Activated CD8-positive, alpha-beta memory T cell treated with anti-CD3 and anti-CD28 coated beads for 1 hour (primary cell): ENCODE data around the gene AOPEP.

ENCODE experiments used
- DNase-seq, 2 donors: peaks; one replicate each; pipeline ENCODE4 v3.0.0-alpha.2; 2020; ENCODE audit warnings: low read depth in 1 of 2; ENCODE audit errors: extremely low read depth in 1 of 2

Gene AOPEP

GRCh38 chr9:94786586-94786985 lies 60.1 kb downstream of the AOPEP start:
- no peak for DNase-seq

GRCh38 chr9:94787266-94787665 lies 60.8 kb downstream of the AOPEP start:
- DNase-seq: no peak

DNA sequence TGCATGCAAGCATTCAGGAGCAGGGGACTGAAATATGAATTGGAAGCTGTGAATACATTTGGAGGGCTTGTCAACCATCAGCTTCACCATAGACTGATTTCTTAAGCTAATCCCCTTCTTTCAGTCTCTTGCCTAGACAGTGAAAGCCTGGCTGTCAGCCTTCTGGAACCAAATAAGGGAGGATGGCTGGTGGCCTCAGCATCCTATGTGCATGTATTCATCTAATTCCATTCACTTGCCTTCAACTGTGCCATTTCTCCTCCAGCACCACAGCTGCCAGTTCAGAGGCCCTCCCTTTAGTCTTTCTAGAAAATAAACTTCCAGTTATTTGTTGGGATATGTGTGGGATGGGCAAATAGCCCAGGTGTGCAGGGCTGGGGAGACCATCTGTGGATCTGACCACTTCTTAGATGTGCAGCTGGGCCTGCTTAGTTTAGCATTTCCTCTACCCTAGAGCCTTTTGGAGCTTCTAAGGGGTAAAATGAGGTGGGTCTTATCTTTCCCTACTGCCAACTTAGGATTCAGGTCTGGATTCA lies 62.1 kb downstream of the AOPEP start:
- no peak for DNase-seq

- DNase-seq: no peak
Measured at GRCh38 chr9:94791435-94791834, 64.9 kb downstream of the AOPEP start.

DNA sequence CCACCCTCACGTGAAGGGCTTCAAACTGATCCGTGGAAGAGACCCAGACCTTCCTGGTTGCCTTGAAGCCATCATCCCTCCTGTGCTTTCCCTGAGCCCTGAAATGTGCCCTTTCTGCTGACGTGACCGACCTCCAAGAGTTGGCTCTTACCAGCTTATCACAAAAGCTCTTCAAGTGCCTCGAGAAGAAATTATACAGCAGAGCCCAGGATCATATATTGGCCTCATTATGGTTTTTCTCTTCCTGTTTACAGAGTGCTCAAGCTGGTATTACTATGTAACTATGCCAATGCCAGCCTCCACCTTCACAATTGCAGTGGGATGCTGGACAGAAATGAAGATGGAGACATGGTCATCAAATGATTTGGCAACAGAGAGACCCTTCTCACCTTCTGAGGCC lies 66.0 kb downstream of the AOPEP start:
- DNase-seq: no peak

DNA sequence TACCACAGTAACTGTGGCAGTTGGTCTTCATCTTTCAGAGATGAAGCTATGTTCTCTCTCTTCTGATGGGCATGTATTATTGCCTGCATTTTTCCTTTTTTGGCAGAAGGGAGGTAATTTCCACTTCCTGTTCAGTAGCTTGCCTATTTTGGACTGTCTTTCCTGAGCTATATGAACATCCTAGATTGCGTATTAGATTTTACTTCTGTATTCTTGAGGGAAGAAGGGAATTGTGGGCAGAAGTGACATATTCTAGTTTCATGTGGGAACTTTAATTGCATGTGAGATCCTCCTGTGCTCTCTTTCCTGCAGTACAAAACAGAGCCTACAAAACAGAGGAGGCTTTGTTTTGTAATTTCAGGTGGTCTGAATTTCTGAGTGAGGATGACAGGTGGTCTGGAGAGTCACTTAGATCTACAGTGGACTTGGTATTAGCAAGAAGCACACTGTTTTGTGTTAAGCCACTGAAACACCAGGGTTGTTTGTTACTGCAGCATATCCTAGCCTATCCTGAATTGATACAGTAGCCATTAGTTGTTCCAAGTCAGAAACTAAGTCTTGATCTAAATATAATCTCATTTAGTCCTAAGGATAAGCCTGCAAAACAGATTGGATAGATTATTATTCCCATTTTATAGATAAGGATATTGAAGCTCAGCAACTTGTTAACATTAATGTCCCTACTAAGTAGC lies 68.1 kb downstream of the AOPEP start:
- DNase-seq: no peak

DNA sequence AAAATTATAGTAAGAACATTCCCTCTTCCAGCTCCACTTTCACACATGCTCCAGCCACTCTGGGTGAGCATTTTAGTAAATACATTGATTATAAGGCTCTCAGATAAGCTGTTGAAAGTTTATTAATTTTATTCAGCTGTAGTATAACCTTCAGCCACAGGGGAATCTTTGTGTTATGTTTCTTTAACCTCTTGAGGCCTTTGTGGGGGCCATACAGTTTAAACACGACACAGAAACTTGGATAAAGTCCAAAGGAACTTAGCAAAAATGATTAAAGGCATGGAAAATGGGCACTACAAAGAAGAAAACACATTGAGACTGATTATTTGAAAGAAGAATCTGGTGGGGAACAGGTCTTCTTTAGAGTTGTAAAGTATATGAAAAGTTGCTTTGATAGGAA lies 70.2 kb downstream of the AOPEP start:
- no peak for DNase-seq

DNA sequence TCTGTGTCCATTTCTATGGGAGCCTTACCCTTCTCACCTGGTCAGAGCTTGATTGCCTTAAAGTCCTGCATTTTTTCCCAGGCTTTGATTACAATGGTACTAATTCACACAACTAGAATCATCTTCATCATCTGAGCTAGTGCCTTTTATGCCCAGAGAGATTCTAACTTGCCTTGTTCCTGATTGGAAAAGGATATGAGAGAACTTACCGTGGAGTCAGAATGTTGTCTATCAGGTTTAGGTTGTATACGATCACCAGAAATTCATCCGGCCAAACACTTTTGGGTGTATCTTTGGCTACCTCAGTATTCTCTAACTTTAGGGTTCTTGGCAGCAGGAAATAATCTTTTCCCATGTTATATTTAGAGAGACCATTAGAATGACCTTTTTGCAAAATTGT lies 71.7 kb downstream of the AOPEP start:
- no peak for DNase-seq

DNA sequence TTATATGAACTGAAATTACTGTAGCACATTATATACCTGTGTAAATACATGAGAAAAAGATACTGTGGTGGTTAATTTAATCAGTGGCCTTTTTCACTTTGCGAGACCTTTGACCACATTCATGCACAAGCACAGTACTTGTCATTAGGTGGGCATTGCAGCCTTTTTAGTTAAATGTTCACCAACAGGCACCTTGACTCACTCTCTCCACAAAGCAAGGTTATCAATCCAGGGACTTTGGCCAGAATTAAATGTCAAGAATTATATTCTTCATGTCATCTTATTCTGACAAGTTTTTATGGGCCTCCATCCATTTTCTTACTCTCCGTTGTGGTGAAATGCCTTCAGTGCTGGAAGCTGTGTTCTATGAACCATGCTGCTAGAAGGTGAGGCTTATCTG lies 72.2 kb downstream of the AOPEP start:
- no peak for DNase-seq

DNA sequence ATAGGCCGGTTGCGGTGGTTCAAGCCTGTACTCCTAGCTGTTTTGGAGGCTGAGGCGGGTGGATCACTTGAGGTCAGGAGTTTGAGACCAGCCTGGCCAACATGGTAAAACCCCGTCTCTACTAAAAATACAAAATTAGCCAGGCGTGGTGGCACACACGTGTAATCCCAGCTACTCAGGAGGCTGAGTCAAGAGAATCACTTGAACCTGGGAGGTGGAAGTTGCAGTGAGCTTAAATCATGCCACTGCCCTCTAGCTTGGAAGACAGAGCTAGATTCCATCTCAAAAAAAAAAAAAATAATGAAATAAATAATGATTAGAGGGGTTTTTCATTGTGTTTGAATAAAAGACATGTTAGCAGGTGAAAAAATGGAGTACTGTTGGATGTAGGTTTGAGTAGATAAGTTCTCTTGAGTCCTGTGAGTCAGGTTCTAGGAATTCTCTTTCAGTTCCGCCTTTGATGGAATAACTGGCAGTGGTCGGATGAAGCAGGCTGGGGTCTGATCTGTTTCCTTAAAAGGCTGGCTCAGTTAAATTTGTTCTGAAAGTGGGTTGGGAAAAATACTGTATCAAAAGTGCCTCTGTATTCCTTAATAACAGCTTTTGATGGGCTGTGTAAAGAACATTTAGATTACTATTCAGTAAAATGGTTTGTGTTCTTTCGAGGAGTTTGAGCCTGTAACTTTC lies 73.2 kb downstream of the AOPEP start:
- no peak for DNase-seq

DNA sequence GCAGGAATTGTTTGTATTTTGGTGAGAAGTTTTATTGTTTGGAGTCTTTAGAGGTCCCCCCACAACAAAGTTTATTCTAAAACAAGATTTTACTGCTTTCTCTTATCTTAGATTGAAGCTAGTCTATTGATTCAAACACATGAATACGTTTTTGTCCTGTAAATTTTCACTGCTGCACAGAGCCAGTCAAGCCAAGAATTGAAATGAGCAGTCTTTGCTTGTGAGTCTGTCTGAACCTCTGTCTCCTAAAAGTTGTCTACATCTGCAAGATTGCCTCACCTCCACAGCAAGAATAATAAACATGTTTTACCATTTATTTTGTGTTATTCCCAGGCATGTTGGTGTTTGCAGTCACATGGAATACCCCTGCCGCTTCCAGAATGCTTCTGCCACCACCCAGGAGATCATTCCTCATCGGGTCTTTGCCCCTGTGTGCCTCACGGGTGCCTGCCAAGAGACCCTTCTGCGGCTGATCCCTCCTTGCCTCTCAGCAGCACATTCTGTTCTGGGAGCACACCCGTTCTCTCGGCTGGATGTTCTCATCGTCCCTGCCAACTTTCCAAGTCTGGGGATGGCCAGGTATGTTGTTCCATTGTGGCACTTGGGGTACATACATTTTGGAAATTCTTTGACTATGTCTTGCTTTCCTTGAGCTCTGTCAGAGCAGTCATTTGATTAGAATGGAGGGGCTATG lies 74.1 kb downstream of the AOPEP start:
- DNase-seq: no peak

DNA sequence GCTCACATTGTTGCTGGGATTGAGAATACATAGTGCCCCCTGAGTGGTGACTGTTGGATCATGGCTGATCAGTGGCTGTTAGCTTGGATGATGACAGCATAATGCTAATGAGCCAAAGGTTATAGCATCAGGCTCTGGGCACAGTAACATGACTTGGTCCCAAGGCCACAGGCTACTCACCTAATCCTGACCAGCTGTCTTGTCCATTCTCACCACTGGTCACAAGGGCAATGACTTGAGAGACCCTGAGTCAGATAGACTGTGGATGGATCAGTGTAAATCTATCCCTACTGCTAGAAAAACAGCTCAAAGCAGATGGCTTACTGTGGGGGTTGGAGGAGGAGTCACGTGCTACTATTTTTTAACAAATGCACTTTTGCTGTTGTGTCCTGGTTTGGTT lies 74.7 kb downstream of the AOPEP start:
- DNase-seq: no peak

- no peak for DNase-seq
Measured at GRCh38 chr9:94801681-94802080, 75.2 kb downstream of the AOPEP start.

GRCh38 chr9:94802251-94802650 lies 75.8 kb downstream of the AOPEP start:
- DNase-seq: no peak

DNA sequence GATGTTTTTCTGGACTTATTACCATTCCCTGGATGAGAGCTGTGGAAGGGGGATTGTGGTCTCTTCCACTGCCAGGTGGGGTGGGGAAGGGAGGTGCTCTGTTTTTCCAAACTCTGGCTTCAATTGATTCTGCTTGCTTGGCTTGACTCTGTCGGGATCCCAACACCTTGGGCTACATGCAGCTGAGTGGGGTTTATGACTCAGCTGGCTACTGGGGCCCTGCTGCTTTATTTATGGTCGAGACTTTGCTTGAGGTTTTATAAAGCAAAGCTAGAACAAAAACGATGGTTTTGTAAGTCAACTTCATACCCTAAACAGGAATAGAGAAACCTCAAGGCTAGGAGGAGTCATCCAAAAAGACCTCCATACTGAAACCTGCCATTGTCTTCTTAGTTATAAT lies 76.3 kb downstream of the AOPEP start:
- DNase-seq: no peak

GRCh38 chr9:94804316-94804715 lies 77.8 kb downstream of the AOPEP start:
- no peak for DNase-seq

DNA sequence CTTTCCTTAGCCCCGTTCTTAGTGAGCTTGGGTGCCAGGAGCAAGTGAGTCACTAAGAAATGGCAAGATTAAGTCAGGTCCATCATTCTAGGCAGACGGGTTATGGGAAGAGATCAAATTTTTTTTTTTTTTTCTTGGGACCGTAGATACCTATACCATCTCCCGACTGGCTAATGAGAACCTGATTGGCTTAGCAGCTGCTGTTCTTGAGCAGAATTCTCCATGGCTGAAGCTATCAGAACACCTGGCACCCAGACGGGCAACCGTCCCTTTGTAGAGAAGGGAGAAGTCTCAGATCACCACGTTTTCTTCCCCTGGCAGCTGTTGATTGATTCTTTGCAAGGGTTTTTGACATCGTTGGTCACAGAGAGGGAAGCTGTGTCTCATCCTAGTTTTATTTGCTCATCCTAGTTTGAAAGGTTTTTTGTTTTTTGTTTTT lies 78.6 kb downstream of the AOPEP start:
- DNase-seq: no peak

DNA sequence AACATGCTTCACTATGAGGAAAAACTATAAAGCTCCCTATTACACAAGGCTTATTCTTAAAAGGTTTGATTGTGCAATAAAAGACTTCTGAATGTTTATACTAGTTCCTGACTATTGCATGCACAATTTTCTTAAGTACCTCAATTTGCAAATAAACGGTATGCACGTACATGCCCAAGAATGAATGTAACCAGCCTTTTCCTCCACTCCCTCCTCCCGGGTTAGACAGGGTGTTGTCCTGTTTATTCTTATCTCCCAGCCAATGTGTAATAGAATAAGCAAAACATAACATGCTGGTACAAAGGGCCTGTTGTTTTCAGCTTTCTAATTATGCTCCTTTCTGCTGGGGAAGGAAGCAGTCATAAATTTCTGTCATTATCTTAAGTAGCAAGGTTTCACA lies 79.1 kb downstream of the AOPEP start:
- no peak for DNase-seq

GRCh38 chr9:94806307-94806893 lies 79.9 kb downstream of the AOPEP start:
- DNase-seq: no peak

DNA sequence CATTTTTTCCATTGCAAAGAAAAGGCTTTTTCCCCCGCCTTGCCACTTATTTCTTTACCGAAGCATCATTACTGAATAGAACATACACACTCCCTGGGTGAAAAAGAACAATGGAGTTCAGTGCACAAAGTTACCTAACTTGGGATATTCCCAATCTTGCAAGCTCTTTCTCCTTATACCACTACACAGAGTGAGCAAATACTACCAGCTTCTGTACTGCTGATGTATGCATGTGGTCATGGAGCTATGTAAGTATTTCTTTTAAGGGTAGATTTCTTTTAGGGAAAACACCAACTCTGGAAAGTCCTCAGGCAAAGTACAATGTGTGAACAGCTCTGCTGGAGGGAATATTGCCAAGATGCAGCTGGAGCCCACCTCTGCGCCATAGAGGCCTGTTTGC lies 81.1 kb downstream of the AOPEP start:
- DNase-seq: no peak

GRCh38 chr9:94808926-94809700 lies 82.6 kb downstream of the AOPEP start:
- DNase-seq: no peak
